ENCODE measurements around the gene VGLL4.

Gene VGLL4

DNA sequence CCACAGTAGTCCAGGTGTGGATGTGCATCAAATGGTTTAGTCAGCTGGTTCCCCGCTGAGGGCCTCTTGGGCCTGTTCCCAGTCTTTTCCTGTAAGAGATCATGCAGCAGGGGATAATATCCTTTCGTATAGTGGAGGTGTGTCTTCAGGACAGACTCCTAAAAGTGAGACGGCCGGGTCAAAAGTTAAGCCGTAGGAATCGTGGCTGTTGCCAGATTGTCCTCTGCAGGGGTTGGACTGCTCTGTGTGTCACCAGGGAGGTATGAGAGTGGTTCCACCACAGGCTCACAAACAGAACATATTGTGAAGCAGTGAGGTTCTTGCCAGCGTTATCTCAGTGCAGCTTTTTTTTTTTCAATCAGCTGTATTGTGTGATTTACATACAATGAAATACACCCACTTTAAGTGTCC lies 95.0 kb downstream of the VGLL4 start:
- H3K4me3 ChIP-seq (replicated peaks; ENCODE audit: low read depth, low read length): no peak overlapping the region
- DNase-seq (ENCODE audit: extremely low read depth, low read depth): no peak
- TF ChIP-seq, protein P1, sequence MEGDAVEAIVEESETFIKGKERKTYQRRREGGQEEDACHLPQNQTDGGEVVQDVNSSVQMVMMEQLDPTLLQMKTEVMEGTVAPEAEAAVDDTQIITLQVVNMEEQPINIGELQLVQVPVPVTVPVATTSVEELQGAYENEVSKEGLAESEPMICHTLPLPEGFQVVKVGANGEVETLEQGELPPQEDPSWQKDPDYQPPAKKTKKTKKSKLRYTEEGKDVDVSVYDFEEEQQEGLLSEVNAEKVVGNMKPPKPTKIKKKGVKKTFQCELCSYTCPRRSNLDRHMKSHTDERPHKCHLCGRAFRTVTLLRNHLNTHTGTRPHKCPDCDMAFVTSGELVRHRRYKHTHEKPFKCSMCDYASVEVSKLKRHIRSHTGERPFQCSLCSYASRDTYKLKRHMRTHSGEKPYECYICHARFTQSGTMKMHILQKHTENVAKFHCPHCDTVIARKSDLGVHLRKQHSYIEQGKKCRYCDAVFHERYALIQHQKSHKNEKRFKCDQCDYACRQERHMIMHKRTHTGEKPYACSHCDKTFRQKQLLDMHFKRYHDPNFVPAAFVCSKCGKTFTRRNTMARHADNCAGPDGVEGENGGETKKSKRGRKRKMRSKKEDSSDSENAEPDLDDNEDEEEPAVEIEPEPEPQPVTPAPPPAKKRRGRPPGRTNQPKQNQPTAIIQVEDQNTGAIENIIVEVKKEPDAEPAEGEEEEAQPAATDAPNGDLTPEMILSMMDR (IDR thresholded peaks at IDR 0.05; ENCODE audit: low read depth, low read length, missing control alignments): no peak

DNA sequence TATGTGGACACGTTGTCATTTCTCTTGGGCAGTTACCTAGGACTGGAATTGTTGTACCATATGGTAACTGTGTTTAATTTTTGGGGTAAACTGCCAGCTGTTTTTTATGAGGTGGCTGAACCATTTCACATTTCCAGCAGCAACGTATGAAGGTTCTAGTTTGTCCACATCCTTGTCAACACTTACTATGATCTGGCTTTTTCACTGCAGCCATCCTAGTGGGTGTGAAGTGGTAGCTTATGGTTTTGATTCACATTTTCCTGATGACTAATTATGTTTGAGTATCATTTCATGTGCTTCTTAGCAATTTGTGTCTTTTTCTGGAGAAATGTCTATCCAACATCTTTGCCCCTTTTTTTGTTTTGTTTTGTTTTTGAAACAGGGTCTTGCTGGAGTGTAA lies 96.2 kb downstream of the VGLL4 start:
- H3K4me3 ChIP-seq (replicated peaks; ENCODE audit: low read depth, low read length): no peak overlapping the region
- TF ChIP-seq, protein P1 (IDR thresholded peaks at IDR 0.05; ENCODE audit: low read depth, low read length, missing control alignments): no peak
- no peak for DNase-seq (ENCODE audit: extremely low read depth, low read depth)

DNA sequence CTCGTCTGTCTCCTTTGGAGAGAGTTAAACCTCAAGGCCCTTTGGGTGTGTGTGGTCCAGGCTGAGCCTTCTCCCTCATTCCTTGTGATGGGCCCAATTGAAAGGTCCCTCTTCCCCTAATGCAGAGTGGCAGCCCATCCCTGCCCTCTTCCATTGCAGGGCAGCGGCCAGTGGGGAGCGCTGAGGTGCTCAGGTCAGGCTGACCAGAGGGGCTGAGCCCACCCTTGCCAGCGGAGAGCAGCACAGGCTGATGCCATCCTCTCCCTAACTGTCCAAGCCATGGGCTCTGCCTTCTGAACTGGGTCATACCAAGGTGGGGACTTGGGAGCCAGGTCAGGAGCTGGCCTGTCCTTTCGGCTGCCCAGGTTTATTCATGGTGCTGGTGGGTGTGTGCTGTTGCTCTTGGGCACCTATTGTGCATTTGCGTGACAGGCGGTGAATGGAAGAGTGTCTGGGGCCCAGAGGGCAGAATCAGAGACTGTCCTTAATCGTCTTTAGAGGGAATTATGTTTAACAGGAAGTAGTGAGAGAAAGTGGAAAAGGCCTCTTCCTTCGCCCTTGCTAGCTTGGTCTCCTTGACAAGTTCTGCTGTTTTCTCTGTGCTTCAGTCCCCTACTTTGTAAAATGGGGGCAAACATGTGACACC lies 96.9 kb downstream of the VGLL4 start:
- no peak overlapping the region for H3K4me3 ChIP-seq (replicated peaks; ENCODE audit: low read depth, low read length)
- no peak for DNase-seq (ENCODE audit: extremely low read depth, low read depth)
- TF ChIP-seq, protein P1 (IDR thresholded peaks at IDR 0.05; ENCODE audit: low read depth, low read length, missing control alignments): no peak

DNA sequence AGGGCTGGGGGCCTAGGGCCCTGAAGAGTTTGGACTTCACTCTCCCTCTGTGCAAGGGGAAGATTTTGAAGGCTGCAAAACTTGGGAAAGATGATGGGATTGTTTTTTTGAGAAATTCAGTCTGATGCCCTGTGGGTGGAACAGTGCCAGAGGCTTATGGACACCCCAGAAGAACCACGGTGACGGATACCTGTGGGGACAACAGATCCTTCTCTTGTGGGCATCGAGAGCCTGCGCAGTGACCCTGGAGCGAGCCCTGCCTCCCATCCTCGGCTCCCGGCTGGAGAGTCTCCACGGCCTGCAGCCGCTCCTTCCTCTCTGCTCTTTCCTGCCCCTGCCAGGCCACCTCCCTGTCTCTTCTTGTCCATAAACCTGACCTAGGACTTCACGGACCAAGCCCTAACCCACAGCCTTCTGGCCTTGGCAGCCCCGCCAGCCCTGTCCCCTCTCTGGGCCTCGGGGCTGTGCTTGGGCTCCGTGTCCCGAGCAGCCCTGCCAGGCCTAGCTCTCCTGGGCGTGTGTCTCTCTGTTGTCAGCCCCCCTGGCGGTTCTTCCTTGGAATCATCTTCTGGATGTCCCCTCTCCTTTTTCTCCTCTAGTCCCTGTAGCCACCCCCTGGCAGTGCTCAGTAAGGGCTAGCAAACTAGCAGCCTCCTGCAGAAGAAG lies 98.4 kb downstream of the VGLL4 start:
- TF ChIP-seq, protein P1 (IDR thresholded peaks at IDR 0.05; ENCODE audit: low read depth, low read length, missing control alignments): no peak
- no peak for DNase-seq (ENCODE audit: extremely low read depth, low read depth)
- no peak overlapping the region for H3K4me3 ChIP-seq (replicated peaks; ENCODE audit: low read depth, low read length)

DNA sequence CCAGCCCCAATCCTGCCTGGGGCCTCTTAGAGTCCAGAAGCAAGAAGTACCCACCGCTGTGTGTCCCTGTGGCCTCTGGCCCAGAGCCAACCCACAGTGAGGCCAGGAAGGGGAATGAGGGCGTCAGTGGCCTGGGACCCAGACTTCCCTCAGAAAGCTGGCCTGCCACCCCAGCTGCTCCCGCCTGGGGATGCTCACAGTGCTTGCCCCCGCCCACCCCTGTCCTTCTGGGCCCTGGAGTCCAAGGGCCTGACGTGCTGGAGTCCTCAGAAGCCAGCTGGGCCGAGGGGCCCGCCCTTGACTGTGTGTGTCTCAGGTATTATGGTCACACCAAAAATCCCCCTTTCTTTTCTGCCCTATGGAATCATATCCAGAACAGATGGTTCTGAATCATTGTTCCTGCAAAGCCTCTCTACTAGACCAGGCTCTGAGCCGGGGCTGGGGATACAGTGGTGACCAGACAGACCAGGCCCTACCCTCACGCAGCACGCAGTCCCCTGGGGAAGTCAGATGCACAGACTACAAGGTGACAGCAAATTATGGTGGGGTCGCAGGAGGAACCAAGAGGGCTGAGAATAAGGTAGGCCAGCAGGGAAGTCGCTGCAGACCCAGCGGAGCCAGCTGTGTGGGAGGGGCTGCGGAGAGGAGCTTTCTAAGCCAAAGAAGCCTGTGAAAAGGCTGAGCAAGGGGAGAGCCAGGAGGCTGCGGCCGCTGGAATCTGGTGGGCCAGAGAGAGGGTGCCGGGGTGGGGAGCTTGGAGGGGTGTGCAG lies 99.1 kb downstream of the VGLL4 start:
- DNase-seq (ENCODE audit: extremely low read depth, low read depth): no peak
- no peak overlapping the region for H3K4me3 ChIP-seq (replicated peaks; ENCODE audit: low read depth, low read length)
- TF ChIP-seq, protein P1 (IDR thresholded peaks at IDR 0.05; ENCODE audit: low read depth, low read length, missing control alignments): no peak

DNA sequence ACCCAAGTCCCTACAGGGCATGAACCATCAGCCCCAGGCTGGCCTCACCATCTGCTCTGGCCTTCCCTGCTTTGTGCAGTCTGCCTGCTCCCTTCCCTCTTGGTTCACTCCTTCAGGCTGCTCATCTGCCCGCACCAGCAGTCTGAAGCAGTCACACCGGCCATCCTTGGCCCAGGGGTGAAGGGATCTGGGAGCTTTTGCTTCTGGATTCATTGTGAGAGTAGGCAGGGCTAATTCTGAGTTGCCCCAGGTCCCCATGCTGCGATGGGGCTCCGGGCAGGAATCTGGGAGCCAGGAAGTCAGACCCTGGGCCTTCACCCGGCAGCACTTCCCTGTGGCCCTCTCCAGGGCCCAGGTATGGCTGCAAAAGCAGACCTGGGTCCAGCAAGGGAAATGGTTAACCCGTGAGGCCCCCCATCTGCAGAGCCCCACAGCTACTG lies 99.7 kb downstream of the VGLL4 start:
- TF ChIP-seq, protein P1 (IDR thresholded peaks at IDR 0.05; ENCODE audit: low read depth, low read length, missing control alignments): no peak
- DNase-seq (ENCODE audit: extremely low read depth, low read depth): no peak
- no peak overlapping the region for H3K4me3 ChIP-seq (replicated peaks; ENCODE audit: low read depth, low read length)
